ENCODE measurements around the gene GLB1L3.
"Not testable (repeated sequence)": the region's sequence is repeated elsewhere in the genome, so short reads cannot be mapped to it uniquely, and the experiment has no call there.

GLB1L3 gene

DNA sequence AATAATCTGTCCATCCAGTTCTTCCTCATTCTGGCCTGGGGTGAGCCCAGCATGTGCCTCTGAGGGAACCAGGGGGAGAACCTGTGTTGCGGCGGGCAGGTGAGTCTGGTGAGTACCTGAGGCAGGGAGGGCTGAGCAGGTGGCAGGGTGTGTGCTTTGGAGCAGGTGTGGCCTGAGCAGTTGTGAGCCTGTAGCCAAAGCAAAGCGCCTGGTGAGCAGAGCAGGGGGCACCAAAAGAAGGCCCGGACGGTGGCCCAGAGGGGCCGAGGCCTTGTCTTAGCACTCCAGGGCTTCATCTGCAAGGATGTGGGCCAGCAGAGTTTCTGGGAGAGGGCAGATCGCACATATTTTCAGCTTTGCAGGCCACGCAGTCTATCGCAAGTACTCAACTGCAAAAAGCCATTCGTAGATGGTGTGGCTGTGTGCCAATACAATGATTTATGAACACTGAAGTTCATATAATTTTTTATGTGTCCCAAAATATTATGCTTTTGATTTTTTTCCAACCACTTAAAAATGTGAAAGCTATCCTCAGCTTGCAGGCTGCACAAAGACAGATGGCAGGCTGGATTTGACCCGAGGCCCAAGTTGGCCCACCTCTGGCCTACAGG is 64.3 kb downstream of the GLB1L3 start:
- in situ Hi-C loops (cut with HindIII; ENCODE audit: low pct_ligation_motif_present, low sequenced_read_pairs) = no loop called here
- TF ChIP-seq, protein P1, sequence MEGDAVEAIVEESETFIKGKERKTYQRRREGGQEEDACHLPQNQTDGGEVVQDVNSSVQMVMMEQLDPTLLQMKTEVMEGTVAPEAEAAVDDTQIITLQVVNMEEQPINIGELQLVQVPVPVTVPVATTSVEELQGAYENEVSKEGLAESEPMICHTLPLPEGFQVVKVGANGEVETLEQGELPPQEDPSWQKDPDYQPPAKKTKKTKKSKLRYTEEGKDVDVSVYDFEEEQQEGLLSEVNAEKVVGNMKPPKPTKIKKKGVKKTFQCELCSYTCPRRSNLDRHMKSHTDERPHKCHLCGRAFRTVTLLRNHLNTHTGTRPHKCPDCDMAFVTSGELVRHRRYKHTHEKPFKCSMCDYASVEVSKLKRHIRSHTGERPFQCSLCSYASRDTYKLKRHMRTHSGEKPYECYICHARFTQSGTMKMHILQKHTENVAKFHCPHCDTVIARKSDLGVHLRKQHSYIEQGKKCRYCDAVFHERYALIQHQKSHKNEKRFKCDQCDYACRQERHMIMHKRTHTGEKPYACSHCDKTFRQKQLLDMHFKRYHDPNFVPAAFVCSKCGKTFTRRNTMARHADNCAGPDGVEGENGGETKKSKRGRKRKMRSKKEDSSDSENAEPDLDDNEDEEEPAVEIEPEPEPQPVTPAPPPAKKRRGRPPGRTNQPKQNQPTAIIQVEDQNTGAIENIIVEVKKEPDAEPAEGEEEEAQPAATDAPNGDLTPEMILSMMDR (IDR thresholded peaks at IDR 0.05; ENCODE audit: low read depth, low read length, missing control alignments) = no peak
- DNase-seq = no peak
- Histone ChIP-seq H3K27ac (no peak overlapping the region), H3K4me3 (ENCODE audit: low read depth, low read length) (no peak overlapping the region), H3K27me3 (replicated peaks) (no peaks in the 10 kb centered on the region), H3K36me3 (replicated peaks) (no peaks in the 10 kb centered on the region)

DNA sequence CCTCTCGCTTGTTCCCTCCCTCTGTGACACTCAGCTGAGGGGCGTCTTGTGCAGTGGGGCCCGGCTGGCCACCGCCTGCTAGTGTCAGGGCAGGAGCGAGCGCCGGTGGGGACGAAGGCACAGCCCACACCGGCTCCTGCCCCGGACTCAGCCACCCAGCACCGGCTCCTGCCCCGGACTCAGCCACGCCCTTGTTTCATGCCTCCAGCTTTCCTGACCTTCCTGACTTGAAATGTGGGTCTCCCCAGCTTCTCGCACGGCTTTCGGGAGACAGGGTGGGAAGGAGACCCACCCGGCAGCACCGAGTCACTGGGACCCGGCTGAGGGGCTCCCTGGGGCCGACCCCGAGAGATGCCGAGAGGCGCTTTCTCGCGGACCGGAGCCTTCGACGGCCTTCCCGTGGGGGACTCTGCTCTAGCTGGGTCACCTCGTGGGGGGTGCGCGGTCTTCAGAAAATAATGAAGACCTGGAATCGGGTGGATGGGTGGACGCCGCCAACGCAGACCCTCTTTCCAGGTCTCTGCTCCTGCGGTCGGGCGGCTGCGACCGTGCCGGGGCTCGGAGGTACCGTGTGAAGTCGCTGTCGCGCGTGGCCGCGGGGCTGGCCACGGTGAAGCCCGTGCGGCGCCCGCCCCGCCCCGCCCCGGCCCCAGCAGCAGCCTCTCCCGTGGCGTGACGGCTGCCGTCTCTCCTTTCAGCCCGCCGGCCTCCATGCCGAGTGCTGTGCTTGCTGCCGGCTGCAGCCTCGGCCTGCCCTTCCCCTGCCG is 65.8 kb downstream of the GLB1L3 start:
- DNase-seq = no peak
- Histone ChIP-seq H3K27ac (no peak overlapping the region), H3K27me3 (replicated peaks) (no peaks in the 10 kb centered on the region), H3K36me3 (replicated peaks) (no peaks in the 10 kb centered on the region), H3K4me3 (ENCODE audit: low read depth, low read length) (no peak overlapping the region)
- in situ Hi-C loops (cut with HindIII; ENCODE audit: low pct_ligation_motif_present, low sequenced_read_pairs) = no loop called here
- TF ChIP-seq, protein P1 (IDR thresholded peaks at IDR 0.05; ENCODE audit: low read depth, low read length, missing control alignments) = no peak

DNA sequence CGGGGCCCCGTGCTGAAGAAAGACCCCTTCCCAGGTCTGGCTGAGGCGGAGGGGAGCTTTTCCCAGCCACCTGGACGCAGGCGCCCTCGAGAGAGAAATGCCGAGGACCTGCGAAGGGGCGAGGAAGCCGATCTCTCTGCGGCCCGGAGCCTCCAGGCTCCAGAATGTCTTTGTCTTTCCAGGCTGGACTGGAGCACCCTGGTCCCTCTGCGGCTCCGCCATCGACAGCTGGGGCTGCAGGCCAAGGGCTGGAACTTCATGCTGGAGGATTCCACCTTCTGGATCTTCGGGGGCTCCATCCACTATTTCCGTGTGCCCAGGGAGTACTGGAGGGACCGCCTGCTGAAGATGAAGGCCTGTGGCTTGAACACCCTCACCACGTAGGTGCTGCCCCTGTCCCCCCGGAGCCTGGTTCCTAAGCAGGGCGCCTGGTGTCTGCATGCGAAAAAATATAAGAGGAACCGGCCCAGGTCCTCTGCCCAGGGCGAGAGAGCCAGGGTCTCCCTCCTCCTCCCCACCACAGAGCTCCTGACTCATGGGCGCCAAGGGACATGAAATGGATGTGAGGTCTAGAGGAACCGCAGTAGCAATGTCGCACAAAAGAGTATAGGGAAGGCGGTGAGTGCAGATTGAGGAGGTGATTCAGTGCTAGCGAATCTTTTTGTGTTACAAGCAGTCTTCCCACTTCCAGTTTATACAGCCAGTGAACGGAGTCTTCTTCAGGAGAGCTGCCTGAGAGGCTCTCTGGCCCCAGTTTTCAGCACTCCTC is 66.6 kb downstream of the GLB1L3 start:
- no peaks in the 10 kb centered on the region for H3K27me3 ChIP-seq (replicated peaks)
- DNase-seq = no peak
- no peak overlapping the region for H3K27ac ChIP-seq
- no peaks in the 10 kb centered on the region for H3K36me3 ChIP-seq (replicated peaks)
- in situ Hi-C loops (cut with HindIII; ENCODE audit: low pct_ligation_motif_present, low sequenced_read_pairs) = no loop called here
- TF ChIP-seq, protein P1 (IDR thresholded peaks at IDR 0.05; ENCODE audit: low read depth, low read length, missing control alignments) = no peak
- no peak overlapping the region for H3K4me3 ChIP-seq (ENCODE audit: low read depth, low read length)

DNA sequence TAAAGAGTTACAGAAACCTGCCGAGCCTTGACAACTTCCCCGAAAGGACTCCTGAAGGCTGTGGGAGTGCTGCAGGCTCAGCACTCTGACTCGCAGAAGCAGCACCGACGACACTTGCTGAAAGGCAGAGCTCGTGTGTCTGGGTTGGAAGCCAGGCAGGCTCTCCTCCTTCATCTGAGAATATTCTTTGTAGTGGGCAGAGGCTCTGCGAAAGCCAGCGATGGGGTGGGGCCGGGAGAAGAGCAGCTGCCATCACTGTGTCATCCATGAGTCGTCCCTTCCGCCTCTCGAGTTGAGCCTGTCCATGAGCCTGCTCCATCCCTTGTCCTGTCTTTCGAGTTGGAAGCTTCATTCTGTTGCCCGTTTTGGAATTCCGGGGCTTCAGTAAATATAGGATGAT is 67.5 kb downstream of the GLB1L3 start:
- in situ Hi-C loops (cut with HindIII; ENCODE audit: low pct_ligation_motif_present, low sequenced_read_pairs) = no loop called here
- TF ChIP-seq, protein P1 (IDR thresholded peaks at IDR 0.05; ENCODE audit: low read depth, low read length, missing control alignments) = no peak
- DNase-seq = no peak
- Histone ChIP-seq H3K27ac (no peak overlapping the region), H3K27me3 (replicated peaks) (no peaks in the 10 kb centered on the region), H3K4me3 (ENCODE audit: low read depth, low read length) (no peak overlapping the region), H3K36me3 (replicated peaks) (no peaks in the 10 kb centered on the region)

DNA sequence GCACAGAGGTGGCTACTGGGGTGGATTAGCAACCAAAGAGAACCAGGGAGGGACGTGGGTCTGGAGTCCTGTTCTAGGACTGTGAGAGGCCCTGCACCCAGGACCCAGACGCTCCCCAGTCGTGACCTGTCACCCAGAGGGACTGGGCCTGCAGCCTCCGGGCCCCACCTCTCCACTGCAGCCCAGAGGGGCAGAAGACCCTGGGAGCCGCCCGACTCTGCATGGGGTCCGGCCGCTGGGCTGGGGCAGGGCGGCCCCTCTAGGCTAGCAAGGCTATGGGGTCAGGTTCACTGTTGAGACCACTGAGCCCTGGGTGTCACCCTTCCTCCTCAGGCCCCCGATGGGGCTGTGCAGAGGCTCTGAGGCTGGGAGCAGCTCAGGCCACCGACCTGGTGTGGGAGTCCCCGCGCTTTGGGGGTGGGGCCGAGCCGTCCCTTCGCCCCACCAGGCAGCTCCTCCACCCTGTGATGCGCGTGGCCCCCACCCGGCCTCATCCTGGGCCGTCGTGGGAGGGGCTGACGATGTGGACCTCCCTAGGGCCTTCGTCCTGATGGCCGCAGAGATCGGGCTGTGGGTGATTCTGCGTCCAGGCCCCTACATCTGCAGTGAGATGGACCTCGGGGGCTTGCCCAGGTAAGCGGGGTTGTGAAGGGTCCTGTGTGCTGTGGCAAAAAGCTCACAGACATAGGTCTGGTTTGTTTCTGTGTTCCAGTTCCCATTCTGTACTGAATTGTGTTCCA is 68.5 kb downstream of the GLB1L3 start:
- H3K27me3 ChIP-seq (replicated peaks); in situ Hi-C loops (cut with HindIII; ENCODE audit: low pct_ligation_motif_present, low sequenced_read_pairs); H3K36me3 ChIP-seq (replicated peaks); DNase-seq; H3K27ac ChIP-seq; H3K4me3 ChIP-seq (ENCODE audit: low read depth, low read length): not testable (repeated sequence)

DNA sequence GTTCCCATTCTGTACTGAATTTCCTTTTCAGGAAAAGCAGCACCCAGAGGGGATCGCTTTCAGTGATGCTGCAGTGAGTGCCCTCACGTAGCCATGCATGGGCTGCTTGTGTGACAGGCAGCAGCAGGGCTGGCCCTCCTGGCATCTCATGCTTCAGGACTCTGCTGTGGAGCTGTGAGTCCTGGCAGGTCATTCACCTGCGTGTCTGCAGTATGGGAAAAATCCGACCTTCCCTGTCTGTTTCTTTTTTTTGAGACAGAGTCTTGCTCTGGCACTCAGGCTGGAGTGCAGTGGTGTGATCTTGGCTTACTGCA is 69.0 kb downstream of the GLB1L3 start:
- Histone ChIP-seq H3K27ac (no peak overlapping the region), H3K36me3 (replicated peaks) (no peaks in the 10 kb centered on the region), H3K4me3 (ENCODE audit: low read depth, low read length) (no peak overlapping the region), H3K27me3 (replicated peaks) (no peaks in the 10 kb centered on the region)
- TF ChIP-seq, protein P1 (IDR thresholded peaks at IDR 0.05; ENCODE audit: low read depth, low read length, missing control alignments) = no peak
- in situ Hi-C loops (cut with HindIII; ENCODE audit: low pct_ligation_motif_present, low sequenced_read_pairs) = no loop called here
- DNase-seq = no peak
